Neuronal stem cell (in vitro differentiated cells): ENCODE results near the gene PPP3R2.
"Not testable (repeated sequence)": the region's sequence is repeated elsewhere in the genome, so short reads cannot be mapped to it uniquely, and the experiment has no call there.

Experiments used
- DNase-seq: peaks from one replicate; pipeline ENCODE4 v3.0.0-alpha.2; 2013; ENCODE audit warnings: low spot score
- H2AFZ ChIP-seq: one replicate; pipeline ENCODE4 v1.6.1; 2013; ENCODE audit warnings: mild to moderate bottlenecking, low read length, inconsistent platforms
- H2AK5ac ChIP-seq: 2 replicates; pipeline ENCODE4 v1.6.1; 2013; ENCODE audit warnings: low read depth, mild to moderate bottlenecking, inconsistent platforms, low read length, moderate library complexity, mixed read lengths
- H2BK120ac ChIP-seq: 2 replicates; pipeline ENCODE4 v1.6.1; 2013; ENCODE audit warnings: low read depth, mild to moderate bottlenecking, inconsistent platforms, low read length, moderate library complexity, mixed read lengths
- H2BK12ac ChIP-seq: one replicate; pipeline ENCODE4 v1.6.1; 2013; ENCODE audit warnings: low read length, inconsistent platforms
- H2BK15ac ChIP-seq: 2 replicates; pipeline ENCODE4 v1.6.1; 2013; ENCODE audit warnings: mild to moderate bottlenecking, low read length, inconsistent platforms, mixed read lengths
- H2BK5ac ChIP-seq: one replicate; pipeline ENCODE4 v1.6.1; 2013; ENCODE audit warnings: inconsistent platforms, mild to moderate bottlenecking, low read length, moderate library complexity
- H3K14ac ChIP-seq: one replicate; pipeline ENCODE4 v1.6.1; 2013; ENCODE audit warnings: low read length, inconsistent platforms
- H3K18ac ChIP-seq: 2 replicates; pipeline ENCODE4 v1.6.1; 2013; ENCODE audit warnings: low read length, inconsistent platforms
- H3K23ac ChIP-seq: 2 replicates; pipeline ENCODE4 v1.6.1; 2013; ENCODE audit warnings: low read depth, mild to moderate bottlenecking, mixed read lengths, low read length, inconsistent platforms; ENCODE audit not compliant: poor library complexity
- H3K27ac ChIP-seq: replicated peaks from 3 replicates; pipeline ENCODE4 v1.5.1; 2013; ENCODE audit warnings: low read length, inconsistent platforms
- H3K27me3 ChIP-seq, 3 experiments: 2 replicates each; pipeline ENCODE4 v1.6.1; 2013; ENCODE audit warnings: low read length in 3 of 3, mild to moderate bottlenecking in 2 of 3, inconsistent platforms in 1 of 3, low read depth in 1 of 3, mixed read lengths in 1 of 3, moderate library complexity in 1 of 3; ENCODE audit not compliant: control insufficient read depth in 3 of 3, insufficient read depth in 3 of 3
- H3K36me3 ChIP-seq, 2 donors: replicated peaks in 1 of 2; 2 replicates each; pipeline ENCODE4 v1.6.1; 2013; ENCODE audit warnings: low read length in 2 of 2; ENCODE audit not compliant: control insufficient read depth in 2 of 2, insufficient read depth in 2 of 2
- H3K4ac ChIP-seq: 2 replicates; pipeline ENCODE4 v1.6.1; 2013; ENCODE audit warnings: inconsistent platforms, mild to moderate bottlenecking, low read length, moderate library complexity
- H3K4me1 ChIP-seq, 2 donors: 1 replicate in 1 of 2; 2 replicates in 1 of 2; pipeline ENCODE4 v1.6.1; 2013; ENCODE audit warnings: low read length in 2 of 2, low read depth in 1 of 2; ENCODE audit not compliant: control insufficient read depth in 2 of 2, insufficient read depth in 1 of 2
- H3K4me2 ChIP-seq: one replicate; pipeline ENCODE4 v1.6.1; 2013; ENCODE audit warnings: mild to moderate bottlenecking, low read length, inconsistent platforms; ENCODE audit not compliant: insufficient read depth, poor library complexity, severe bottlenecking
- H3K4me3 ChIP-seq, 2 donors: 2 replicates each; pipeline ENCODE4 v1.5.1; 2013; ENCODE audit warnings: low read length in 2 of 2, mild to moderate bottlenecking in 2 of 2, inconsistent platforms in 1 of 2, moderate library complexity in 1 of 2
- H3K79me1 ChIP-seq: one replicate; pipeline ENCODE4 v1.6.1; 2013; ENCODE audit warnings: low read depth, mild to moderate bottlenecking, inconsistent platforms, low read length, moderate library complexity
- H3K9ac ChIP-seq: one replicate; pipeline ENCODE4 v1.6.1; 2013; ENCODE audit warnings: mild to moderate bottlenecking, low read depth, low read length, inconsistent platforms; ENCODE audit not compliant: poor library complexity
- H3K9me3 ChIP-seq, 2 donors: replicated peaks in 1 of 2; 2 replicates each; pipeline versions ENCODE3 to v1.6.1; 2013; ENCODE audit warnings: low read length in 2 of 2, mild to moderate bottlenecking in 2 of 2, inconsistent platforms in 1 of 2, low read depth in 1 of 2, mixed read lengths in 1 of 2, moderate library complexity in 1 of 2; ENCODE audit not compliant: control insufficient read depth in 2 of 2, insufficient read depth in 1 of 2
- H4K8ac ChIP-seq: one replicate; pipeline ENCODE4 v1.6.1; 2013; ENCODE audit warnings: low read depth, mild to moderate bottlenecking, inconsistent platforms, low read length, moderate library complexity
- H4K91ac ChIP-seq: one replicate; pipeline ENCODE4 v1.6.1; 2013; ENCODE audit warnings: low read length, low read depth, mild to moderate bottlenecking, inconsistent platforms; ENCODE audit not compliant: poor library complexity
- WGBS, 2 donors: extraction: QIAGEN DNeasy Blood & Tissue Kit; methylation state at CpG; one replicate each; pipeline ENCODE4 v1.1.7; 2013; ENCODE audit warnings: missing lambda C conversion rate in 2 of 2, mixed read lengths in 1 of 2; ENCODE audit not compliant: insufficient read length in 2 of 2, insufficient replicate concordance in 1 of 2; ENCODE audit errors: extremely low coverage in 2 of 2; 5-methylcytosine and 5-hydroxymethylcytosine counted together

Gene PPP3R2

GRCh38 chr9:101561740-101562139, 33.0 kb downstream of the PPP3R2 start:
- WGBS, 2 donors: no CpG with 5 or more reads among the region's 1 CpG
- Histone ChIP-seq H3K36me3 (peaks cover 20 to 99% of the 10 kb centered on the region in 2 donors), H3K4me1 (no peaks in the 10 kb centered on the region)

GRCh38 chr9:101549472-101550098, 45.2 kb downstream of the PPP3R2 start:
- H2AFZ ChIP-seq, H3K27me3 ChIP-seq, H2BK12ac ChIP-seq, H3K27ac ChIP-seq, H3K4me3 ChIP-seq, H4K91ac ChIP-seq, H3K4me2 ChIP-seq, H3K9ac ChIP-seq, H3K18ac ChIP-seq, H3K4me1 ChIP-seq, H3K4ac ChIP-seq, H2AK5ac ChIP-seq, H3K23ac ChIP-seq, H2BK120ac ChIP-seq, H4K8ac ChIP-seq, H2BK5ac ChIP-seq, H2BK15ac ChIP-seq, H3K9me3 ChIP-seq, DNase-seq, H3K79me1 ChIP-seq, H3K14ac ChIP-seq: not testable (repeated sequence)
- peaks cover 29 to 97% of the 10 kb centered on the region in 2 donors for H3K36me3 ChIP-seq
- no CpG with 5 or more reads among the region's 18 CpGs for WGBS, 2 donors

More at GRCh38 chr9:101561740-101562139, 33.0 kb downstream of the PPP3R2 start:
- H3K9ac ChIP-seq: no peak overlapping the region
- no peak overlapping the region for H2BK5ac ChIP-seq
- no peaks in the 10 kb centered on the region for H3K79me1 ChIP-seq
- H3K4me2 ChIP-seq: no peak overlapping the region
- H2AFZ ChIP-seq: no peak overlapping the region
- H2BK12ac ChIP-seq: no peak overlapping the region
- no peak overlapping the region for H4K91ac ChIP-seq
- H3K9me3 ChIP-seq: peaks cover 0 to 13% of the 10 kb centered on the region in 2 donors
- H3K27me3 ChIP-seq: no peaks in the 10 kb centered on the region
- H3K4ac ChIP-seq: no peak overlapping the region
- no peak overlapping the region for H4K8ac ChIP-seq
- no peak overlapping the region for H3K4me3 ChIP-seq
- no peak overlapping the region for H3K14ac ChIP-seq
- no peak for DNase-seq
- no peak overlapping the region for H2BK120ac ChIP-seq
- no peak overlapping the region for H3K27ac ChIP-seq
- H3K18ac ChIP-seq: no peak overlapping the region
- H2BK15ac ChIP-seq: no peak overlapping the region
- no peak overlapping the region for H2AK5ac ChIP-seq
- H3K23ac ChIP-seq: no peak overlapping the region

GRCh38 chr9:101543098-101543735, 51.6 kb downstream of the PPP3R2 start:
- H2AFZ ChIP-seq: no peak overlapping the region
- no peak overlapping the region for H3K4me3 ChIP-seq
- peaks cover 26 to 100% of the 10 kb centered on the region in 2 donors for H3K36me3 ChIP-seq
- H4K8ac ChIP-seq: no peak overlapping the region
- H2BK12ac ChIP-seq: no peak overlapping the region
- H3K23ac ChIP-seq: no peak overlapping the region
- no peak overlapping the region for H3K4ac ChIP-seq
- no peak overlapping the region for H4K91ac ChIP-seq
- H3K27ac ChIP-seq: no peak overlapping the region
- peaks cover 3% of the 10 kb centered on the region for H3K79me1 ChIP-seq
- H3K9ac ChIP-seq: no peak overlapping the region
- no peaks in the 10 kb centered on the region for H3K27me3 ChIP-seq
- H2BK5ac ChIP-seq: no peak overlapping the region
- peak overlapping the region; percentile 11 for H3K14ac ChIP-seq
- no peaks in the 10 kb centered on the region for H3K9me3 ChIP-seq
- H2BK120ac ChIP-seq: no peak overlapping the region
- no peak for DNase-seq
- no peak overlapping the region for H3K4me2 ChIP-seq
- H2BK15ac ChIP-seq: no peak overlapping the region
- no peak overlapping the region for H3K18ac ChIP-seq
- no peak overlapping the region for H2AK5ac ChIP-seq
- WGBS, 2 donors: no CpG with 5 or more reads among the region's 14 CpGs
- no peaks in the 10 kb centered on the region for H3K4me1 ChIP-seq
